ENCODE measurements around the gene ACVR1B.

- no peak for TF ChIP-seq CTCF (IDR thresholded peaks at IDR 0.05)
- no peak for TF ChIP-seq POLR2A (IDR thresholded peaks at IDR 0.05)
Observed at GRCh38 chr12:51917746-51918453, 33.6 kb upstream of the ACVR1B start.
